Measurements from ENCODE around the gene CHD9. TPM values are rescaled to one million over a fixed set of nuclear protein-coding genes. Genes with fewer than 3 reads are reported as not detected.
"Not testable (repeated sequence)": the region's sequence is repeated elsewhere in the genome, so short reads cannot be mapped to it uniquely, and the experiment has no call there.

Gene CHD9
- 10 to 100 TPM; 53.2 to 65.6 (median 59.2) TPM for polyA plus RNA-seq (ENCODE audit: insufficient read length in 3 of 3)
- long read RNA-seq, donor 1, partial matches to known transcripts = 0 of 3 reads
- long read RNA-seq, donor 1, other reads (novel, unspliced or antisense) = 0 of 3 reads
- long read RNA-seq, donor 2, partial matches to known transcripts = 11 of 14 reads
- long read RNA-seq, donor 2, other reads (novel, unspliced or antisense) = 0 of 14 reads
- long read RNA-seq, donor 3, partial matches to known transcripts = 5 of 8 reads
- long read RNA-seq, donor 3, other reads (novel, unspliced or antisense) = 0 of 8 reads
- long read RNA-seq, donor 4, partial matches to known transcripts = 5 of 8 reads
- long read RNA-seq, donor 4, other reads (novel, unspliced or antisense) = 0 of 8 reads
- long read RNA-seq, donor 5 = 0 reads
- long read RNA-seq, donor 6, partial matches to known transcripts = 18 of 18 reads
- long read RNA-seq, donor 6, other reads (novel, unspliced or antisense) = 0 of 18 reads
- long read RNA-seq, donor 7, partial matches to known transcripts = 0 of 8 reads
- long read RNA-seq, donor 7, other reads (novel, unspliced or antisense) = 5 of 8 reads
- long read RNA-seq, donor 8 = 0 reads
- long read RNA-seq, donor 9, partial matches to known transcripts = 6 of 8 reads
- long read RNA-seq, donor 9, other reads (novel, unspliced or antisense) = 0 of 8 reads
- long read RNA-seq, donor 10, partial matches to known transcripts = 8 of 11 reads
- long read RNA-seq, donor 10, other reads (novel, unspliced or antisense) = 0 of 11 reads
- long read RNA-seq, donor 11, partial matches to known transcripts = 0 of 2 reads
- long read RNA-seq, donor 11, other reads (novel, unspliced or antisense) = 0 of 2 reads
- long read RNA-seq, donor 12, partial matches to known transcripts = 0 of 3 reads
- long read RNA-seq, donor 12, other reads (novel, unspliced or antisense) = 0 of 3 reads
- long read RNA-seq, donor 13 = 0 reads
- long read RNA-seq, donor 14, partial matches to known transcripts = 0 of 4 reads
- long read RNA-seq, donor 14, other reads (novel, unspliced or antisense) = 0 of 4 reads
- long read RNA-seq, donor 15 = 0 reads
- long read RNA-seq, donor 16, partial matches to known transcripts = 15 of 16 reads
- long read RNA-seq, donor 16, other reads (novel, unspliced or antisense) = 0 of 16 reads

DNA sequence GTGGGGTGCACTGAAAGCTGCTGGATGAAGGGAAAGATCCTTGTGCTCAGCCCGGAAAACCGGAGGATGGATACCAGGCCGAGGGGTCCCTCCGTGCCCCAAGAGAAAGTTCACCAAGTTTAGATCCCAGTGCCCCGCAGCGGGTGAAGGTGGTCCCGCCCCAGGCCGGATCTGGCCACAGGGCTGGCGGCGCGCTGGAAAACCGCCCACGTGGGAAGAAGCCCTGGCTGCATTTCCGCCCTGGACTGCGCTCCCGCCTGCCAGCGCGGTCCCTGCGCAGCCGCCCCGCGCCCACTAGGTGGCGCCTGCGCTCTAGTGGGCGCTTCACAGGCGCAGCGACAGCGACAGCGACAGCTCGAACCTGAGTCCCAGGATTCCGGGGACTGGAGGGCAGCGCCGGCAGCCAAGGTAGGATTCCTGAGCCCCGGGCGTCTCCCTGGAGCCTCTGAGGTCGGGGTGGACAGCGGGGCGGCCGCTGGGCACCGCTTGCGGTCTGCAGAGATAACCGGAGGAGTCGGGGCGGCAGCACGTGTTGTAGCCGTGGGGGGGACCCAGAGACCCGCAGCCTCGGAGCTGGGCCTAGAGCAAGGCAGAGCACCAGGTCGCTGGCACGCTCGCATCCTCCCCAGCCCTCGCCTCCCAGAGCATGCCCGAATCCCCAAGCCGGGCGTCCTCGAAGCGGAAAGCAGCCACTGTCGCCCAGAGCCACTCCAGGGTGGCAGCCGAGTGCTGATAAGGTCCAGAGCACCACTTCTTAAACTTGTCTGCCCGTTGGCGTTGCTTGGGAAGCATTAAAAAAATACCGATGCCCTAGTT lies at the start of gene CHD9:
CHD9 (plus strand) TSS at position 322 of the 816 bp plus-strand sequence. CDS start 101,099 bp downstream, outside the sequence.
- peak in 9 of 11 donors; percentile 77 to 91 (median 87) for DNase-seq (ENCODE audit: extremely low read depth in 1 of 11, low read depth in 9 of 11, low spot score in 4 of 11)

DNA sequence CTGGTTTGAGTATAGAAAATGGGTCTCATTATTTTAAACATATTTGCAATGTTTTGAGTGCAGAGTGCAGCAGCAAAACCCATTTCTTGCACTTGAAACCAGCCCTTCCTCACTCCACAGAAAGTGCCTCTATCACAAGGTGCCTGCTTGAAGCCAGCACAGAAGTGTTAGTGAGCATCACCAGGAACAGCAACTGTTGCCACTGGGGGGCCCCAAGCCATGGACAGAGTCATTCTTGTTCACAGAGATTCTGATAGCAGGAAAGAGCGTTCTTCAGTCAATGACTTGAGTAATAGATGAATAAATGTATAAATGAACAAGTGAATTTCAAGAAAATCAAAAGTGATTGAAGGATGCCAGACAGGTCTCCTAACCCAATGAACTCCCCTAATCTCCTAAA lies 47.7 kb upstream of the CHD9 start:
- DNase-seq (ENCODE audit: extremely low read depth in 1 of 11, low read depth in 9 of 11, low spot score in 4 of 11) = no peak

DNA sequence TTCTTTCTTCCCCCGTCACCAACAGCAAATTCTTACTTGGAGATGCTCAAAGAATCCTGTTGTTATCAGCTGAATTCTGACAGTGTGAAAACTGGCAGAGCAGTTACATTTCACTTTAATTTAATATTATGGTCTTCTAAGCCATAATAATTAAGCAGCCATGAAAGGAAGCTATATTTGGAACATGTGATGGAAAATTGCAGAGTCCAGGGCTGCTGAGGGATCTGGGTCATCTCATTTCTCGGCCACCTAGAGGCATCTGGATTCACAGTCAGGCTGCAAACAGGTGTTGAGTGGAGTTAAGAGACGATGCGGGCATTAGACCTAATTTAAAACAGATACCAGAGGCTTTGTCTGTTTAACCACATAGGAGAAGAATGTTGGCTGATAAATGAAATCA lies 40.5 kb upstream of the CHD9 start:
- DNase-seq (ENCODE audit: extremely low read depth in 1 of 11, low read depth in 9 of 11, low spot score in 4 of 11) = no peak

- no peak for DNase-seq (ENCODE audit: extremely low read depth in 1 of 11, low read depth in 9 of 11, low spot score in 4 of 11)
Observed at GRCh38 chr16:53018834-53019416, 35.9 kb upstream of the CHD9 start.

DNA sequence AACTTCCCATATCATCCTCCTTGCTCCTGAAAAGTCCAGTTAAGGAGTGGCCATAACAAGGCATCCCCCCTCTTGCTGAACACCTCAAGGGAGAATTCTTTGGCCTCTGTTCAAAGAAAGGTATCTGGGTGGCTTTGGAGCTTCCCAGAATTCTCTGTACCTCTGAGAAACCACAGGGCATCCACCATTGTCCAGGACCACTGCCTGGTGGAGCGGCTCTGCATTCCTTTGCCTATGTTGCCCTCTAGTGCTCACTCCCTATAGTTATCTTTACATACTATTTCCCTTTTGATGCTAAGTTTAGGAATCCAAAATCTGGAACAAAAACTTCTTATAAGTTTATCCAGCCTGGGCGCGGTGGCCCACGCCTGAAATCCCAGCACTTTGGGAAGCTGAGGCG lies 32.4 kb upstream of the CHD9 start:
- peak in 3 of 11 donors; percentile 38 to 56 (median 49) for DNase-seq (ENCODE audit: extremely low read depth in 1 of 11, low read depth in 9 of 11, low spot score in 4 of 11)

DNA sequence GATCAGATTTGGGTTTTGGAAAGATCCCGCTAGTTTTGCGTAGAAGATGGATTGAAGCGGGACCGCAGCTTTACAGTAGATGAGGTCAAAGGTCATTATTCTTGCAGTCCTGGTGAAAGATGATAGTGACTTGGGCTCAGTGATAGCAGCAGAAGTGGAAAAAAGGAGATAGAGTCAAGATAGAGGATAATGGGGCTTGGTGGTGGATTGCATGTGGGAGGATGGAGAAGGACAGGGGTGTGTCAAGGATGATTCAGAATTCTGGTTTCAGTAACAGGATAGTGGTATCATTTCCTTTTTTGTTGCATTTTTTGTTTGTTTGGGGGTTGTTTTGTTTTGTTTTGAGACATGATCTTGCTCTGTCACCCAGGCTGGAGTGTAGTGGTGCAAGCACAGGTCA lies 30.7 kb upstream of the CHD9 start:
- DNase-seq (ENCODE audit: extremely low read depth in 1 of 11, low read depth in 9 of 11, low spot score in 4 of 11) = no peak

DNA sequence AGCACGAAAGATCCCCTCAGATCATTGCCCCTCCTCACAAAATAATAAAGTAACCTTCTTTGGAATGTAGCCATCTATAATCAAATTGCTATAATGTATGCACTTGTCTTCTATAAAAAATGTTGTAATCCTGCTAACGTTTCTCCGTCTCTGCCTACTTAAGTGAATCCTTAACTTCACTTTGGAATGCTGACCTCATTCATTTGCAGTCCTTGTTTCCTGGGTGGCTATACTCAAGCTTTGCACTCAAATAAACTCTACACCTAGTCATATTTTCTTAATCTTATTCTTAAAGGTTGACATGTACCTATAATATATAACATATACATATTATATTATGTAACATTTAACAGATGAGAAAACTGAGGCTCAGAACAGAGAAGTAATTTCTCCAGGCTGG lies 24.8 kb upstream of the CHD9 start:
- DNase-seq (ENCODE audit: extremely low read depth in 1 of 11, low read depth in 9 of 11, low spot score in 4 of 11) = no peak

DNA sequence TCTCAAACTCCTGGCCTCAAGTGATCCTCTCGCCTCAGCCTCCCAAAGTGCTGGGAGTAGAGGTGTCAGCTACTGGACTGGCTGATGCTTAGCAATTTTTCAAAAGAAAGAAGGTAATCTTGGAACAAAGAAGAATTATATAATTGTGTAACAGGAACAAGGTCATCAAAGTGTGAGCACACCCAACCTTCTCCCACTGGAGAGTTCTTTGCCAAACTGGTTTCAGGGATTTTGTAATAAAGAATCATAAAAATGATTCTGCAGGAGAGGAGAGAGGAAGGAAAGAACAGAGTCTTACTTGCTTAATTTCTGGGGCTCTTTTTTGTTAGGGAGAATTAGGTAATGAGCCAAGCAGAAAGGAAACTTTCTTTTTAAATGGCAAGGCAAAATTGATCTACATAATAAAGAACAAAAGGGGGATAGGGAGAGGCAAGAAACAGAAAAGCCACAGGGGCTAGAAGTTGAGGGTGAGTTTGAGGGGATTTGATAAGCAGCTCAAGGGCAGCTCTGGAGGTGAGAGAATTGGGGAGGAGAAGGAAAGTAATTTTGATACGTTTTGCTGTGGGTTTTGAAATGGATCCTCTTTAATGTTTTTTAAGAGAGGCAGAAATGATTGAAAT lies 23.4 kb upstream of the CHD9 start:
- no peak for DNase-seq (ENCODE audit: extremely low read depth in 1 of 11, low read depth in 9 of 11, low spot score in 4 of 11)

DNA sequence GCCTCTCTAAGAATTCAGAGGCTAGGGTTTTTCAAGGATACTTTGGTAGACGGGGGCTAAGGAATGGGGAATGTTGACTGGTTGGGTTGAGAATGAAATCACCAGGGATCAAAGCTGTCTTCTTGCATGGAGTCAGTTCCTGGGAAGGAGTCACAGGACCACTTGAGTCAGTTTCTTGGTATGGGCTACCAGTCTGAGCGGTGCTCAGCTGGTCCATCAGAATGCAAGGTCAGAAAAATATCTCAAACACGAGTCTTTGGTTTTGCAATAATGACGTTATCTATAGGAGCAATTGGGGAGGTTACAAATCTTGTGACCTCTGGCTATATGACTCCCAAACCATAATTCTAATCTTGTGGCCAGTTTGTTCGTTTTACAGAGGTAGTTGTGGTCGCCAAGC lies 20.5 kb upstream of the CHD9 start:
- no peak for DNase-seq (ENCODE audit: extremely low read depth in 1 of 11, low read depth in 9 of 11, low spot score in 4 of 11)

- no peak for DNase-seq (ENCODE audit: extremely low read depth in 1 of 11, low read depth in 9 of 11, low spot score in 4 of 11)
Observed at GRCh38 chr16:53035176-53035942, 19.4 kb upstream of the CHD9 start.

- DNase-seq (ENCODE audit: extremely low read depth in 1 of 11, low read depth in 9 of 11, low spot score in 4 of 11) = no peak
Observed at GRCh38 chr16:53036066-53036465, 18.7 kb upstream of the CHD9 start.

GRCh38 chr16:53036711-53037110 lies 18.1 kb upstream of the CHD9 start:
- not testable (repeated sequence) for DNase-seq (ENCODE audit: extremely low read depth in 1 of 11, low read depth in 9 of 11, low spot score in 4 of 11)

GRCh38 chr16:53040788-53041187 lies 14.0 kb upstream of the CHD9 start:
- DNase-seq (ENCODE audit: extremely low read depth in 1 of 11, low read depth in 9 of 11, low spot score in 4 of 11) = no peak

GRCh38 chr16:53041320-53042051 lies 13.3 kb upstream of the CHD9 start:
- peak in 1 of 11 donors; percentile 58 for DNase-seq (ENCODE audit: extremely low read depth in 1 of 11, low read depth in 9 of 11, low spot score in 4 of 11)

DNA sequence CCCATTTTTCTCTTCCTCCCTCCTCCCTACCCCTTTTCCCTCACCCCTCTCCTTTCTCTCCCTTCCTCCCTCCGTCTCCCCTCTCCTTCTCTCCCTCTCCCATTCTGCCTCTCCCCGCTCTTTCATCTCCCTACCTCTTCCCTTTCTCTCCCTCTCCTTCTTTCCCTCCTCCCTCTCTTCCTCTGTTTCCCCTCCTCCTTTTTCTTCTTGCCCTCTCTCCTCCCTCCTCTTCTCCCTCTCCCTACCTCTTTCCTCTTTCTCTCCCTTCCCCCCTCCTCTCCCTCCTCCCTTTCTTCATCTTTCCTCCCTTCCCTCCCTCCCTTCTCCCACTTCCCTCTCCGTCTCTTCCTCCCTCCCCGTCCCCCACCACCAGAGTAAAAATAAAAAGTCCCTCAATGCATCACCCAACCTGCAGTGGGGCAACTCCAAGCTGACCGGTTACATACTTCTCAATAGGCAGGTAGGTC lies 12.5 kb upstream of the CHD9 start:
- DNase-seq (ENCODE audit: extremely low read depth in 1 of 11, low read depth in 9 of 11, low spot score in 4 of 11) = no peak

GRCh38 chr16:53043428-53043831 lies 11.4 kb upstream of the CHD9 start:
- no peak for DNase-seq (ENCODE audit: extremely low read depth in 1 of 11, low read depth in 9 of 11, low spot score in 4 of 11)
